ENCODE results near the gene ICAM3.

Gene ICAM3

DNA sequence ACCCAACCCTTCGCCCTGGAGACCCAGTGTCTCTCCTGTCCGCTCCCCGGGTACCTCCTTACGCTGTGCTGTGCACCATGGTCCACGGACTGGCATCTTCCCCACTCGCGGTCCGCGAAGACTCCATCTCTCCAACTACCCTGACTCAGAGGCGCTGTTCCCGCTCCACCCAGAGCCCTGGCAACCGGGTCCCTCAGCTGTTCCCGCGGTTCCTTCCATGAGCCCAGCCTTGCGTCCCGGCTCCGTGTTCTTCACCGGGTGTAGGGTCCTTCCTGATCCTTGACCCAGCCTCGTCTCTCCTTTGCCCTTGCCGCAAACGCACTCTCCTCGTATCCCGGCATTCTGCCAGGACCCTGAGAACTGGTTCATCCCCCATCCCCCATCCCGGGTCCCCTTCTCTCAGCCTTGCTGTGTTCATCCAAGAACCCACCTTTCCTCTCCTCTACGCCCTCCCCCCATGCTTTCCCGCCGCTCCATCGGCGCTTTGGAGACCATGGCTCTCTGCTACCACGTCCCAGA lies 49.0 kb downstream of the ICAM3 start:
- Mint-ChIP-seq H3K4me3 (peak overlapping the region; percentile 63 to 81 (median 75)), H3K9me3 (peaks cover 3% of the 10 kb centered on the region), H3K36me3 (ENCODE audit: low read depth) (no peaks in the 10 kb centered on the region), H3K27me3 (ENCODE audit: low read depth) (peaks cover 100% of the 10 kb centered on the region), H3K27ac (no peak overlapping the region), H3K4me1 (peaks cover 25% of the 10 kb centered on the region)
- no peak for TF ChIP-seq CTCF (IDR thresholded peaks at IDR 0.05; ENCODE audit: unreplicated experiment in 3 of 3)

DNA sequence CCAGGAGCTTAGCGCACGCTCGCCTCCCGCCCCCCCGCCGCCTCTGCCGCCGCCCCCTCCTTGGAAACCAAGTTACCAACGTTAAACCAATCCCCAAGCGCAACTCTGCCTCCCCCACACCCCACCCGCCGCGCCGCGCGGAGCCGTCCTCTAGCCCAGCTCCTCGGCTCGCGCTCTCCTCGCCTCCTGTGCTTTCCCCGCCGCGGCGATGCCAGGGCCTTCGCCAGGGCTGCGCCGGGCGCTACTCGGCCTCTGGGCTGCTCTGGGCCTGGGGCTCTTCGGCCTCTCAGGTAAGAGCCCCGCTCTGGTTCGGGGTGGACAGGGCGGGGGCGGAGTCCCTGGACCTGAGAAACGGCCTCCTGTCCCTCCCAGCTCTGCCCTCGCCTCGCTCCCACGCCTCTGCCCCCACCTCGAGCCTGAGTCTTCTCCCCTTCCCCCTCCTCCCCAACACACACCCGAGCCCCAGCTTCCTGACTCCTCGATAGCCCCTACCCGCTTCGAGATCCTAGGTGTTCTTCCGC lies 49.5 kb downstream of the ICAM3 start, which contains the start of gene ICAM5:
ICAM5 (plus strand) TSS at position 117 of the 521 bp plus-strand sequence; CDS start at position 209, 92 bp downstream.
- Mint-ChIP-seq H3K36me3 (ENCODE audit: low read depth) (peaks cover 4% of the 10 kb centered on the region), H3K27ac (peak within 1 kb of the TSS in 2 of 3 experiments; percentile 21 to 55), H3K27me3 (ENCODE audit: low read depth) (peaks cover 100% of the 10 kb centered on the region), H3K9me3 (peaks cover 3% of the 10 kb centered on the region), H3K4me1 (peaks cover 25% of the 10 kb centered on the region), H3K4me3 (peak within 1 kb of the TSS; percentile 75 to 87 (median 84))
- TF ChIP-seq CTCF (IDR thresholded peaks at IDR 0.05; ENCODE audit: unreplicated experiment in 3 of 3) = no peak

DNA sequence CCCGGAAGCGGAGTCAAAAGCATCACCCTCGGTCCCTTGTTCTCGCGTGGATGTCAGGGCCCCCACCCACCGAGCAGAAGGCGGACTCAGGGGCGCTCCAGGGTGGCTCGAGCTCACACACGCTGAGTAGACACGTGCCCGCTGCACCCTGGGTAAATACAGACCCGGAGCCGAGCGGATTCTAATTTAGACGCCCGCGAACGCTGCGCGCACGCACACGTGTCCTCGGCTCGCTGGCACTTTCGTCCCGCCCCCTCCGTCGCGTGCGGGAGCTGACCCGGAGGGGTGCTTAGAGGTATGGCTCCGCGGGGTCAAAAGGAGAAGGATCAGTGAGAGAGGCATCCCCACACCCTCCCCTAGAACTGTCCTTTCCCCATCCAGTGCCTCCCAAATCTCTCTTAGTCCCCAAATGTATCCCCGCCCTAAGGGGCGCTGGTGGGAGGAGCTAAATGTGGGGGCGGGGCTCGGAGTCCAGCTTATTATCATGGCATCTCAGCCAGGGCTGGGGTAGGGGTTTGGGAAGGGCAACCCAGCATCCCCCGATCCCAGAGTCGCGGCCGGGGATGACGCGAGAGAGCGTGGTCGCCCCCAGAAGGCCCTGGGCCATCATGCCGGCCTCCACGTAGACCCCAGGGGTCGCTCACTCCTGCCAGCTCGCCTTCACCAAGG lies 50.1 kb downstream of the ICAM3 start:
- peaks cover 94% of the 10 kb centered on the region for H3K27me3 Mint-ChIP-seq (ENCODE audit: low read depth)
- no peak for TF ChIP-seq CTCF (IDR thresholded peaks at IDR 0.05; ENCODE audit: unreplicated experiment in 3 of 3)
- H3K4me3 Mint-ChIP-seq = peak overlapping the region; percentile 75 to 87 (median 84)
- peaks cover 3% of the 10 kb centered on the region for H3K9me3 Mint-ChIP-seq
- H3K27ac Mint-ChIP-seq = no peak overlapping the region
- peaks cover 6% of the 10 kb centered on the region for H3K36me3 Mint-ChIP-seq (ENCODE audit: low read depth)
- H3K4me1 Mint-ChIP-seq = peaks cover 25% of the 10 kb centered on the region

DNA sequence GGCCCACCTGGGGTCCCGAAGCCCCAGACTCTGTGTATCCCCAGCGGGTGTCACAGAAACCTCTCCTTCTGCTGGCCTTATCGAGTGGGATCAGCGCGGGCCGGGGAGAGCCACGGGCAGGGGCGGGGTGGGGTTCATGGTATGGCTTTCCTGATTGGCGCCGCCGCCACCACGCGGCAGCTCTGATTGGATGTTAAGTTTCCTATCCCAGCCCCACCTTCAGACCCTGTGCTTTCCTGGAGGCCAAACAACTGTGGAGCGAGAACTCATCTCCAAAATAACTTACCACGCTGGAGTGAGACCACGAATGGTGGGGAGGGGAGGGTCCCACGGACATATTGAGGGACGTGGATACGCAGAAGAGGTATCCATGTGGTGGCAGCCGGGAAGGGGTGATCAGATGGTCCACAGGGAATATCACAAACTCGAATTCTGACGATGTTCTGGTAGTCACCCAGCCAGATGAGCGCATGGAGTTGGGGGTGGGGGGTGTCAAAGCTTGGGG lies 50.7 kb downstream of the ICAM3 start:
- H3K4me3 Mint-ChIP-seq = peak overlapping the region; percentile 75 to 87 (median 84)
- peaks cover 88% of the 10 kb centered on the region for H3K27me3 Mint-ChIP-seq (ENCODE audit: low read depth)
- peaks cover 6% of the 10 kb centered on the region for H3K36me3 Mint-ChIP-seq (ENCODE audit: low read depth)
- H3K4me1 Mint-ChIP-seq = peaks cover 25% of the 10 kb centered on the region
- peaks cover 3% of the 10 kb centered on the region for H3K9me3 Mint-ChIP-seq
- no peak for TF ChIP-seq CTCF (IDR thresholded peaks at IDR 0.05; ENCODE audit: unreplicated experiment in 3 of 3)
- H3K27ac Mint-ChIP-seq = peak overlapping the region in 2 of 3 experiments; percentile 21 to 55

DNA sequence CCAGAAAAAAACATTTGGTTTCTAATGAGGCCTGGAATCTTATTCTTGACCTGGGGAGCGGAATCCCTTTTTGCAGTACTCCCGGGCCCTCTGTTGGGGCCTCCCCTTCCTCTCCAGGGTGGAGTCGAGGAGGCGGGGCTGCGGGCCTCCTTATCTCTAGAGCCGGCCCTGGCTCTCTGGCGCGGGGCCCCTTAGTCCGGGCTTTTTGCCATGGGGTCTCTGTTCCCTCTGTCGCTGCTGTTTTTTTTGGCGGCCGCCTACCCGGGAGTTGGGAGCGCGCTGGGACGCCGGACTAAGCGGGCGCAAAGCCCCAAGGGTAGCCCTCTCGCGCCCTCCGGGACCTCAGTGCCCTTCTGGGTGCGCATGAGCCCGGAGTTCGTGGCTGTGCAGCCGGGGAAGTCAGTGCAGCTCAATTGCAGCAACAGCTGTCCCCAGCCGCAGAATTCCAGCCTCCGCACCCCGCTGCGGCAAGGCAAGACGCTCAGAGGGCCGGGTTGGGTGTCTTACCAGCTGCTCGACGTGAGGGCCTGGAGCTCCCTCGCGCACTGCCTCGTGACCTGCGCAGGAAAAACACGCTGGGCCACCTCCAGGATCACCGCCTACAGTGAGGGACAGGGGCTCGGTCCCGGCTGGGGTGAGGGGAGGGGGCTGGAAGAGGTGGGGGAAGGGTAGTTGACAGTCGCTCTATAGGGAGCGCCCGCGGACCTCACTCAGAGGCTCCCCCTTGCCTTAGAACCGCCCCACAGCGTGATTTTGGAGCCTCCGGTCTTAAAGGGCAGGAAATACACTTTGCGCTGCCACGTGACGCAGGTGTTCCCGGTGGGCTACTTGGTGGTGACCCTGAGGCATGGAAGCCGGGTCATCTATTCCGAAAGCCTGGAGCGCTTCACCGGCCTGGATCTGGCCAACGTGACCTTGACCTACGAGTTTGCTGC lies 52.4 kb downstream of the ICAM3 start, which contains the start of gene ICAM4:
ICAM4 (plus strand) TSS at position 153 of the 935 bp plus-strand sequence; CDS start at position 211, 58 bp downstream.
- peak within 1 kb of the TSS; percentile 29 to 50 (median 32) for H3K4me3 Mint-ChIP-seq
- H3K9me3 Mint-ChIP-seq = no peaks in the 10 kb centered on the region
- H3K4me1 Mint-ChIP-seq = peaks cover 25% of the 10 kb centered on the region
- H3K36me3 Mint-ChIP-seq (ENCODE audit: low read depth) = peaks cover 6% of the 10 kb centered on the region
- H3K27ac Mint-ChIP-seq = peak within 1 kb of the TSS; percentile 91 to 97 (median 93)
- H3K27me3 Mint-ChIP-seq (ENCODE audit: low read depth) = peaks cover 81% of the 10 kb centered on the region
- TF ChIP-seq CTCF (IDR thresholded peaks at IDR 0.05; ENCODE audit: unreplicated experiment in 3 of 3) = no peak

All from nephron (organoid).